Activated CD4-positive, CD25-positive, alpha-beta regulatory T cell treated with anti-CD3 and anti-CD28 coated beads, Interleukin-2, amount 50 U/mL, for 72 hours (primary cell): Measurements from ENCODE around the gene BRD1.

Source experiments
- DNase-seq: peaks from one replicate; pipeline ENCODE4 v3.0.0; 2021

BRD1 gene

GRCh38 chr22:49800408-49801238, 27.1 kb downstream of the BRD1 start:
- no peak for DNase-seq

- no peak for DNase-seq
These were observed 28.1 kb downstream of the BRD1 start for GRCh38 chr22:49799431-49800075.

GRCh38 chr22:49798486-49799151, 29.1 kb downstream of the BRD1 start:
- no peak for DNase-seq

GRCh38 chr22:49797706-49798105, 30.0 kb downstream of the BRD1 start:
- no peak for DNase-seq

- DNase-seq, result no peak
These were observed 30.9 kb downstream of the BRD1 start for GRCh38 chr22:49796596-49797270.

GRCh38 chr22:49795521-49795920, 32.2 kb downstream of the BRD1 start:
- DNase-seq, result no peak

- DNase-seq, result no peak
These were observed 33.8 kb downstream of the BRD1 start for GRCh38 chr22:49793871-49794270.

- DNase-seq, result no peak
These were observed 34.4 kb downstream of the BRD1 start for GRCh38 chr22:49793296-49793695.

GRCh38 chr22:49792107-49792506, 35.6 kb downstream of the BRD1 start:
- no peak for DNase-seq

GRCh38 chr22:49791682-49792081, 36.0 kb downstream of the BRD1 start:
- no peak for DNase-seq

- DNase-seq, result no peak
These were observed 36.8 kb downstream of the BRD1 start for GRCh38 chr22:49790912-49791311.

- DNase-seq, result no peak
These were observed 38.2 kb downstream of the BRD1 start for GRCh38 chr22:49789289-49790141.

- DNase-seq, result no peak
These were observed 39.2 kb downstream of the BRD1 start for GRCh38 chr22:49788504-49788903.

GRCh38 chr22:49787861-49788260, 39.8 kb downstream of the BRD1 start:
- no peak for DNase-seq

GRCh38 chr22:49786976-49787706, 40.5 kb downstream of the BRD1 start:
- DNase-seq, result no peak

GRCh38 chr22:49785841-49786471, 41.7 kb downstream of the BRD1 start:
- DNase-seq, result no peak

GRCh38 chr22:49785046-49785521, 42.6 kb downstream of the BRD1 start:
- DNase-seq, result no peak

GRCh38 chr22:49784630-49784971, 43.1 kb downstream of the BRD1 start:
- DNase-seq, result no peak

- no peak for DNase-seq
These were observed 43.6 kb downstream of the BRD1 start for GRCh38 chr22:49783926-49784629.

GRCh38 chr22:49783036-49783746, 44.5 kb downstream of the BRD1 start:
- no peak for DNase-seq
